GM19324 (cell line): Measurements from ENCODE around the gene ETFB.

ENCODE experiments used
- ATAC-seq: cut with Tn5 transposase; IDR thresholded peaks from one replicate; pipeline ENCODE4 v1.9.1; 2021; ENCODE audit warnings: mild to moderate bottlenecking, moderate library complexity; ENCODE audit not compliant: unreplicated experiment, low FRiP score

Gene ETFB

DNA sequence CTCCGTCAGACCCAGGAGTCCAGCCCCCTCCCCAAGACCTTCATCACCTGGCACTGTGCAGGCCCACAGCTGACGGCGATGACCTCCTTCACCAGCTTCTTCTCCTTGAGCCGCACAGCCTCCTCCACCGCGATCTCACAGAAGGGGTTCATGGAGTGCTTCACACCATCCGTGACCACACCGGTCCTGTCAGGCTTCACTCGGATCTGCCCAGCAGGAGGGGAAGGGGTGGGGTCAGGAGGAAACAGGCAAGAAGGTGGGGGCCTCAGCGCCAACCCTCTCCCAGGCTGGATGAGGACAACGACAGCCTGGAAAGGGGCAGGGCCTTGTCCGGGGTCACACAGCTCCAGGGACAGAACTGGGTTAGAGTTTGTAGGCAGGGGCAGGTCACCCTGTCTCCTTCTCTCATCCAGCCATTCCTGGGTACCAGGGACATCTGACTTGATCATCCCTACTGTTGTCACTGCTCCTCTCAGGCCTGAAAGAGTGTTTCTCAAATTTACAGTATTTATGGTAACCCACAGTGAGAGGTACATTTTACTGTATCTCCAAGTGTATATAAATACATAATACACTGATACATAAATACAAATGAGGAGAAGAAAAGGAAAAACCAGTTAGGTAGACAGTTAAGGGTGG, 12.0 kb downstream of the ETFB start:
- no peak for ATAC-seq

DNA sequence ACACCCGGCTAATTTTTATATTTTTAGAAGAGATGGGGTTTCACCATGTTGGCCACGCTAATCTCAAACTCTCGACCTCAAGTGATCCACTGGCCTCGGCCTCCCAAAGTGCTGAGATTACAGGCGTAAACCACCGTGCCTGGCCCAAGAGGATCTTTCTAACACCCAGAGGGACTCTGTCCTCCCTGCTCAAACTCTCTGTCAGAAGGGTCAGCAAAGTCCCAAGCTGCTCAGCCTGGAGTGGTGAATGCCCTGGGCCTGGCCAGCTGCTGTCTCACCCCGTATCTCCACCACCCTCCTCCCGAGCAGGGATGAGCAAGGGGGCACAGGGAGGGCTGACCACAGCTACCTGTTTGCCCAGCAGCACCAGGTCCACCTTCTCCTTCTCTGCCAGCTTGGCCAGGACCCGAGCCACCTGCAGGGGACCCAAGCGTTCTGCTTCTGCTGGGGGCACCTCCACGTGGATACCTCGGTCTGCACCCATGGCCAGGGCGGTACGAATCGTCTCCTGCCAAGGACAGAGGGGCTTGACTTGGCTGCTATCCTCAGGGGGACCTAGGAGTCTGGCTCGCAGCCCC, 13.3 kb downstream of the ETFB start:
- ATAC-seq = no peak

DNA sequence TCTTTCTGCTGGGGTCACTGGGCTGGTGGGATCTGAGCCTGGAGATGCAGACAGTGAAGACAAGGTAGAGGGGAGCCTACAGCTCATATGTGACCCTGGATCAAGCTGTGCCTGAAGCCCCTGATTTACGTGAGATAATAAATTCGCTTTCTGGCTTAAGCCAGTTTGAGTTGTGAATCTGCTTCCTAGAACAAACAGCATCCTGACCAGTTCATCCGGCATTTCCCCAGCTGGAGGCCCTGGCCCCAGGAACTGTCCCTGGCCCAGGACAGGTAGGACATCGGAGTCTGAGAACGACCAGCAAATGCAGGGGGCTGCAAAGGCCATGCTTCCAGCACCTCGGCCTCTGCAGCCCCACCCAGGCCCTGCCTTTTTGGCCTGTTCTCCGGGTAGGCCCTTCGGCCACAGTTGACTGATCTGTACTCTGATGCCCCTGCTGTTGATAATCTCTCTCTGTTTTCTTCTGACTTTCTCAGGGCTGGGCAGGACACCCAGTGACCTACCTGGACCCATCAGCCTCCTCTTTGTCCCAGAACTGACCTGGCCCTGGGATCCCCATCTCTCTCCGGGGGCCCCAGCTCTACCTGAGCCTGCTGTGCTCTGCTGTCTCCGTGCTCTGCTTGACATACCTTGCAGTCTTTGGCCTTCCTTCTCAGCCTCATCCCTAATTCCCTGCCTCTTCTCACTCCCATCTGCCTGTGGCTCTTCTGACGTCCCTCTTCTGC, 14.8 kb downstream of the ETFB start:
- no peak for ATAC-seq

DNA sequence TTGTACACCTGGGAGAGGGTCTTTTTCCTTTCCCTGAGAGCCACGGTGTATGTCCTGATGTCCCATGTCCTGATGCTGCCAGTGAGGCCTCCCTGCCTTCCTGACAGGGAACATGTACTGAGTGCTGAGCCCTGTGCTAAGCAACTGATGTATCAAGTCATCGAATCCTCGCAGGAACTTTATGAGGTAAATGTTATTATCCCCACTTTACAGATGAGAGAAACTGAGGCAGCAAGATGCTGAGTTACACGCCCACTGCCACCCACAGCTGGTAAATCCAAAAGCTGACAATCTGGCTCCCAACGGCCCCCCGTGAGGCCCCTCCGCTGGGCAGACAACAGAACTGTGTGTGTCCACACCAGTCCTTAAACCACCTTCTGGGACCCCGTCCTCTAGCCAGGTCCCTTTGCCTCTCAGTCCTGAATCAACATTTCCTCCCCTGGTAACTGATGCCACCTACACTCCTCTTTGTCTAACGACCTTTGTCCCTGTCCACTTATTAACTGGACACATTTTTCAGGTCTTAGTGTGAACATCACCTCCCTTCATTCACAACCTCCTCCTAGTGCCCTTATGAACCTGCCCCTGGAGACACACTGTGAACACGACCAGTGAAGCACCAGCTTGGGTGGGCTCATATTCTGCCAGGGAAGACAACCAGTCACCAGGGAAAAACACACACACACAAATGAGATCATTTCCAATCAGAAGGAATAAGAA, 18.8 kb downstream of the ETFB start:
- ATAC-seq = no peak

DNA sequence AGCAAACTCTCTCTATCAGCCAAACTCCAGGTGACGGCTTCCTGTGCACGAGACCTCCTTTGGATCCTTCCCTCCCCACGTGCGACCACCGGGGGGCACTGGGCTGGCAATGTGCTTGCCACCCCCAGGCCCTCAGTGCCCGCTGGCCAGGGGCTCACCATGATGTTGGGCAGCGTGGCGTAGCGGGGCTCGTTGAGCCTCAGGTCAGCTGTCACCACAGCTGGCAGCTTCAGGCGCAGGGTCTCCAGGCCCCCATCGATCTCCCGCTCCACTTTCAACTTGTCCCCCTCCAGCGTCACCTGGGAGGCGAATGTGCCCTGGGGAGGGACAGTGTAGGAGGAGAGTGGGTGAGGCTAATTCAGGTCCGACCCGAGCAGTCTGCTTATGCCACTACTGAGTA, 19.4 kb downstream of the ETFB start:
- no peak for ATAC-seq

DNA sequence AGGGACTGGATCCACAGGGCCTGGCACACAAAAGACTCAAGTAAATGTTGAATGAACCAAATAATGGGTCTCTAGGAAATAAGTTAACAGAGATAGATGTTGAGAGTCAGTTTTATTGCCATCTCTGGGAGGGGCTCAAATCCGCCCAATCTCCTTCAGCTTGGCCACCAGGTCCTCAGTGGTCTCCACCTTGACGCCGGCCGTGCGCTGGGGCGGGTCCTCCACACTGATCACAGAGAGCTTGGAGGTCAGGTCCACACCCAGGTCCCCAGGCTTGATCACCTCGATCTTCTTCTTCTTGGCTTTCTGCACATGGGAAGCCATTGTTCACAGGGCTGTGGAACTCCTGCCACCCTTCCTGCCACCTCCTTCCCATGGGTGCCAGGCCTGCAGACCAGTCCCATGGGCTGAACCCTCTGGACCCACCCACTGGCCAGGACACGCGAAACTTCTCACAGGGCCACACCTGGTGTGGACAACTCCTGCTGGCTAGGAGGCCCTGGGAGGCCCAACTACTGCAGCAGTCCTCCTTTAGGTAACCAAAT, 21.0 kb downstream of the ETFB start:
- ATAC-seq = no peak

DNA sequence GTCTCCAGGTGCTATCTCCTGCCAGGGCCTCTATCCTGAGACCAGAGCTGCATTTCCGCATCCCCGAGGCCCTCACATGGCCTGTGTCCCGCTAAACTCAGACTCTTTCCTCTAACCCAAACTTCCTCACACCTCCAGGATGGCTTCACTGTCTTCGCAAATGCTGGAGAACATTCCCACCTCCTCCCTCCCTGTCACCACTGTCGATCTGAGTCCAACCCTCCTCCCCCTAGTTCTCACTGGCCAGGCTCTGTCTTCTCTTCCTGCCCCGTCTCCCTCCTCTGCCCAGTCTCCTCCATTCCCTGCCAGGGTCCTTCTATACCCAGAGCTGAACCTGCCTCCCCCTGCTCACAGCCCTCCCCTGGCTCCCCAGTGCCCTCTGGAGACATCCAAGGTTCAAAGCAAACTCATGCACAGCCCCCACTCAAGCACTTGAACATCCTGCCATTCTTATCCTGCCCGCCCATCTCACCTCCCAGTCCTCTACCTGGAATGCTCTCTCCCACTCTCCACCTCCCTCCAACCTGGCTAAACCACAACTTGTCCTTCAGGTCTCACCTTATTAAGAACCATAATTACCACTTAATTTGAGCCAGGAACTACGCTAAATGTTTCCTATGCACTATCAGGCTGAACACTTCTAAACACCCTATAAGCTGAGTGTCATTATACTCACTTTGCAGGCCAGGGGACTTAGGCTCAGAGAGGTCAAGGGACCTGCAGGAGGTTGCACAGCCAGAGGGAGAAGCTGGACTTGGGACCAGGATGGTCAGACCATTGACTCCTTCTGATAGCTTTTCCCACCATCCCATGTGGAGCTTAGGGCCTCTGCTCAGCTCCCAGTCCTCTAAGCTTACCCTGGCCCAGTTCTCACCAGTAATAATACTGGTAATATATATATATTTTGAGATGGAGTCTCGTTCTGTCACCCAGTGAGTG, 23.3 kb downstream of the ETFB start:
- no peak for ATAC-seq

DNA sequence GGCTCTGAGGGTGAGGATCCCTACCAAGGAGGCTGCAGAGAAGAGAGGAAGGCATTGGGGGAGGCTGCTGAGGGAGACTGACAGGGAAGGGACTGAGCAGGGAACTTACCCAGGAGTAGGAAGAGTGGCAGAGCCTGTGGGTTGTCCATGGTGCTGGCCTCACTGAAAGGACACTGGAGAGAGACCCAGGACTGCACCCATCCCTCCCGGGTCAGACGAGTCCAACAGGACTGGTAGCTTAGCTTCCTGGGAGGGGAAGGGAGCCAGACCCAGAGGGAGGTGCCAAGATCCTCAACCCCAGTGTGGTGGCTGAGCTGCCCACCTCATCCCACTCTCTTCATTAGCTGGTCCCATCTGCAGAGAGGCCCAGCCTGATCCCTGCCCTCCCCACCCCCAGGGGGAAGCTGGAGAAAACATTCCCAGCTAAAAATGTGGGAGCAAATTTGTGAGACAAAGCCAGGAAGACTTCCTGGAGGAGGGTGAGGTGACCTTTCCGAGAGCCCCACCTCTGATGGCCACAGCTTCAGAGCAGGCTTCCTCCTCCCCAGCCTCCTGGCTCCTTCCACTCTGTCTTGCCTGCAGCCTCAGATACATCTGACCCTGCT, 24.1 kb downstream of the ETFB start, which contains the start of gene VSIG10L:
TSS of gene VSIG10L (minus strand) at position 164 of the 605 bp plus-strand sequence. CDS start at position 149, 15 bp downstream.
- no peak for ATAC-seq

DNA sequence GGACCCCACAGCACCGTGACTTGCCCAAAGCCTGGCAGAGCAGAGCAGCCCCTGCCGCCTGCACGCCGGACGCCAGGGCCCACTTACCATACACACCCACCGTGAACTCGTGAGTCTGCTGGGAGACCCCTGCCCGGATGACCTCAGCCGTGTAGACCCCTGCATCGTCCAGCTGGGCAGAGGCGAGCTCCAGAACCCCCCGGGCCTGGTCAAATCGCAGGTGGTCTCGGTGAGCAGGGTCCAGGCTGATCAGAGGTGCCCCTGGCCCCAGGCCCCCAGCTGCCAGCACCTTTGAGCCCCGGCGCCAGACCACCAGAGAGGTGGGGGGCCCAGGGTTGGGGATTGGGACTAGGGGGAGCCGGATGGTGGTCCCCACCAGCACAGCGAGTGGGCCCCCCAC, 25.1 kb downstream of the ETFB start:
- ATAC-seq = no peak

DNA sequence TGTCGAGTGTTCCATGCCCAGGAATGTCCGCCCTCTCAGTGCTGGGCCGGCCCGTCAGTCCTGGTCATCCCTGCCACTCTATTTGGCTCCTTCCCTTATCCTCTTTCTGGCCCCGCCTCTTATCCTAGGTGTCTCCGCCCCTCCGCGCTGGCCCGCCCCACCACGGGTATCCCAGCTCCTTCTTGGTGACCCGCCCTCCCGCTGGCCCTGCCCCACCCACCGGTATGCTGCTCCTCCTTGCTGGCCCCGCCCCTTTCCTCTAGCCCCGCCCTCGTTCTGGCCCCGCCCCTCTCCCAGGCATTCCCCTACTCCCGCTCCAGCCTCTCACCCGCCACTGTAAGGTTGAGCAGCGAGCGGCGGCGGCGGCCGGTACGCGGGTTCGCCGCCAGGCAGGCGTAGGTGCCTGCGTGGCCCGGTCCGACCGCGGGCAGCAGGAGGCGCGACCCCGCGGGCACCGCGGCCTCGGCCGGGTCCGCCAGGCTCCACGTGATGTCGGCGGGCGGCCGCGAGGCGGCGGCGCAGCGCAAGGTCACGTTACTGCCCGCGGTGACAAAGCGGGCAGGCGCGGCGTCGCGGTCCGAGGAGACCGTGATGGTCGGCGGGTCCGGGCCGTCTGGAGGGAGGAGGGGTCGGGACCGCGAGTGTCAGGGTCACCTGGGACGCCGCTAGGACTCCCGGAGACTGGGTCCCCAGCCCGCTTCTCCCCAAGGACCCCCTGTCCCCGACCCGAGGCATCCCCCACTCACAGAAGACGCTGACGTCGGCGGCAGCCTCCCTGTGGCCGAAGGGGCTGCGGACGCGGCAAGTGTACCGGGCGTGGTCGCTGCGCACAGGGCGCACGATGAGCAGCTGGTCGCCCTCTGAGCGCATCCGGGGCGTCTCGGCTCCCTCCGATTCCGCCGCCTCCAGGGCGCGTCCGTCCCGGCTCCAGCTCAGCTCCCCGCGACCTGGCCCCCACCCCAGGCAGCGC, 26.2 kb downstream of the ETFB start:
- peak; percentile 56 for ATAC-seq

DNA sequence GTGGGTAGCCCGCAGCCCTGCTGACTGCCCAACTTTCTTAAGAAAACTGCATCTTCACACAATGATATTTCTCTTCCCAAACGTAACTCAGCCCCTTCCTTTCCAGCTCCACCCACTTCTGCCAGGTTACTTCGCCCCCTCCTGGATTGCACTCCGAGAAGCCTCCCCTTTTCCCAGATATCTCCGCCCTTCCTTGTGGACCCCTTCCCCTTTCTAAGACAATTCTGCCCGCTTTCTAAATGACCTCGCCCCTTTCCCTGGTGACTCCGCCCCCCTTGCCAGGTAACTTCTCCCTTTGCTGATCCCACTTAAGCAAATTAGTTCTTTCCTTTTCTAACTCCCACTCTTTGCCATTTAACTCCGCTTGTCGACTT, 26.9 kb downstream of the ETFB start:
- ATAC-seq = peak; percentile 1

DNA sequence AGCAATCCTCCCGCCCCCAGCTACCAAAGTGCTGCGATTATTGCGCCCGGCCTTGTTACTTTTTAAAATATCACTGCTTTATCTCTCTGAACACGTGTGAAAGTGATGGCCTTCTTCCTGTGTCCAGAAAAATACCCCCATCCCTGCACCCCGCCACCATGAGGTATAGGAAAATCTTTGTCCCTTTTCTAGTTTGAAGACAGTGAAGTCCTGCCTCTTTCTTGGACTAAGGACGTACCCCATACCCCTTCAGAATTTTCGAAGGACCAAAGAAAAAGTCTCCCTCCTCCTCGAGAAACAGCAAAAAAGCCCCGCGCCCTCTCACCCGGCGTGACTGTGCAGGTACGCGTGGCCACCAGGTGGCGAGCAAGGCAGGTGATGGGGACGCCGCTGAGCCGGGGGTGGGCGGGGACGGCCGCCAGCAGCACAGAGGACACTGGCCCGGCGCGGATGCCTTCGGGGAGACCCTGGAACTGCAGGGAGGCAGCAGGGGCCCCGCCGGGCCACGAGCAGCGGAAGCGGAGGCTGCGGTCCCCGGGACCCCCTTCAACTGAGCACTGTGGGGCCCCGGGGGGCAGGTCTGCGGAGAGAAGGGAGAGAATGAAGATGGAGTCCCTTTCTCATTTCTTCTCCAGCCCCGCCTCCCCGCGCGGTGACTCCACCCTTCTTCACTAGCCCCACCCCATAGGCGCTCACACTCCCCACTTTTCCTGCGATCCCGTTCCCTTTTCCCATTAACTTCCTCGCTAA, 27.4 kb downstream of the ETFB start:
- ATAC-seq = peak; percentile 62

DNA sequence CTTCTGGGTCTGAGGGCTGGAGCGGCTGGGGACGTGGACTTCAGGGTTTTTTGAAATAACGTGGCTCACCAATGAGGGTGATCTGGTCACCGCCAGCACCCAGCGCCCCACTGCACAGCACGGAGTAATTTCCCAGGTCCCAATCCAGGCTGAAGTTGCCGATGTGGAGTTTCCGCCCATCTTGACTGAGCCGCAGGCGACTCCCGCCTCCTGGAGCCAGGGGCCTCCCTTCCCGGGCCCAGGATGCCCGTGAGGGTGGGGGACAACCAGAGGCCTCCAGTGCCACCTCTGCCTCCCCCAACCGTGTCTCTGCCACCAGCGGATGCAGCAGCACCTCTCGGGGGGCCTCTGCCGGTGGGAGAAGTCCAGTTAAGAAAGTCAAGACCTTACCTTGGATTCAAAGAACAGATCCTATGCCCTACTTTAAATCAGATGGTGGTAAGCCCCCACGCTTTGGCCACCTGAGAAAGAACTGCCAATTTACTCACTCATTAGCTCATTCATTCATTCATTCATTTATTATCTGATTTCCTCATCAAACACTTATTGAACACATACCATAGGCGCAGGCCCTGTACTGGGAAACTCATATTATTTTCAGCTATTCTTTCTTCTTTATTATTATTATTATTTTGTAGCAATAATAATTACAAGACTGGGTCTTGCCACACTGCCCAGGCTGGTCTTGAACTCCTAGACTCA, 28.2 kb downstream of the ETFB start:
- ATAC-seq = no peak

DNA sequence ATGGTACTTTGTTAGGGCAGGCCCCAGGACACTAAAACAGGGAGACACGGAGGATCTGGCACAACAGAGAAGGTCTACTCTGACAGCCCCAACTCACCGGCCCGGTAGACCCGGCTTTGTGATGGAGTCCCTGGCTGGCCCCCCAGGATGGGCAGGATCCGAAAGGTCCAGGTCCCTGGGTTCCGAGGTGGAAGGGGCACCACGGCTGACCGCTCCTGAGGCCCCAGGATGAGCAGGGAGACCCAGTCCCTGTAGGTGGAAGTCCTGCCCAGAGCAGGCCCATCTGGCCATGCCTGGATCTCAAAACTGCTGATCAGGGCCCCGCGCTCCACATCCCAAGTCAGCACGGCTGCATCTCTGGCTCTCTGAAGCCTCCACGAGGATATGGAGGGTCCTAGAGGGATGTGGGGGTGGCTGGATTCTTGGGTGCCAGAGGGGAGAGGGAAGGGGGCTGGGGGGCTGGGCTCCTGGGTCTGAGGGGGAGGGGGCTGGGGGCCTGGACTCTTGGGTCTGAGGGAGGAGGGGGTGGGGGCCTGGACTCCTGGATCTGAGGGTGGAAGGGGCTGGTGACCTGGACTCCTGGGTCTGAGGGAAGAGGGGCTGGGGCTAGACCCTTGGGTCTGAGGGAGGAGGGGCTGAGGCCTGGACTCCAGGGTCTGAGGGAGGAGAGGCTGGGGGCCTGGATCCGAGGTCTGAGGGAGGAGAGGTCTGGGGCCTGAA, 28.9 kb downstream of the ETFB start:
- ATAC-seq = no peak

DNA sequence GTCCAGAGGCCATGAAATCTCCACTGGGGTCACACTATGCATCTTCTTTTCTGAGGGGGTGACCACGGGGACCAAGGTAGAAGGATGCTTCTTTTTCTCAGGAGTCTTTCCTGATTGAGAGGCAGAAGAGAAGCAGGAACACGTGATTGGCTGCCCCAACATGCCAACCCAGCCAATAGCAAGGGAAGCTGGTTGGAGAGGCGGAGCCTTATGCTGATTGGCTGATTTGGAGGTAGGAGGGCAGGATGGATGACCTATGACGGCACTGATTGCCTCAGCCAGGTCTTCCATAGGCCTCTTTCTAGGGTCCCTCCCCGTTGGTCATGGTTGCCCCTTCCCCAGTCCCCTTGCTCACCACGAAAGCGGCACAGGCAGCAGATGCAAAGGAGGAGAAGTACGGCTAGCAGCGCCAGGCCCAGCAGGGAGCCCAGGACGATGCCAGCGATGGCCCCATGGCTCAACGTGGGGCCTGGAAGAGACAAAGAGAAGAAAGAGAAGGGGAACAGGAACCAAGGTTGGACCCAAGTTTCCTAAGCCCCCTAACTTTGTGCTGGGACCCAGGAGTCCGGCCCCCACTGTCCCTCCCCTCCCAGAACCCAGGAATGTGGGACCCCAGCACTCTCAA, 32.2 kb downstream of the ETFB start:
- no peak for ATAC-seq

DNA sequence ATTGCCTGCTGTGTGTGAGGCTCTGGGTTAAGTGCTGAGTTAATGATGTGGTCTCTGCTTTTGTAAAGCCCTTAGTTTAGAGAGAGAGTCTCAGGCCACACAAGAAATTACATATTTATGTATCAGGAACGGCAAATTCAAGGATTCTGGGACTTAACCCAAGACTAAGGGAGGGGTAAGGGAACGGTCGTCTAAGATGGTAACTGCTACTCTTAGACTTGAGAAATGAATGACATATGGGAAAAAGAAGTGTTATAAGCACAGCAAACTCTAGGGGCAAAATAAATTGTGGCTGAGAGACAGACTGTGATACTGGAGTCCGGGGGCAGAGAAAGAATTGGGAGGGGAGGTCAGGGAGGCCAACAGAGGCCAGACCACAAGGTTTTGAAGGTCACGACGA, 34.5 kb downstream of the ETFB start:
- no peak for ATAC-seq
